Measurements from ENCODE around the gene NUMB. TPM values are rescaled to one million over a fixed set of nuclear protein-coding genes. Genes with fewer than 3 reads are reported as not detected.

Gene NUMB
- total RNA-seq, 1 experiment from 2014 or later: 42.0 TPM

DNA sequence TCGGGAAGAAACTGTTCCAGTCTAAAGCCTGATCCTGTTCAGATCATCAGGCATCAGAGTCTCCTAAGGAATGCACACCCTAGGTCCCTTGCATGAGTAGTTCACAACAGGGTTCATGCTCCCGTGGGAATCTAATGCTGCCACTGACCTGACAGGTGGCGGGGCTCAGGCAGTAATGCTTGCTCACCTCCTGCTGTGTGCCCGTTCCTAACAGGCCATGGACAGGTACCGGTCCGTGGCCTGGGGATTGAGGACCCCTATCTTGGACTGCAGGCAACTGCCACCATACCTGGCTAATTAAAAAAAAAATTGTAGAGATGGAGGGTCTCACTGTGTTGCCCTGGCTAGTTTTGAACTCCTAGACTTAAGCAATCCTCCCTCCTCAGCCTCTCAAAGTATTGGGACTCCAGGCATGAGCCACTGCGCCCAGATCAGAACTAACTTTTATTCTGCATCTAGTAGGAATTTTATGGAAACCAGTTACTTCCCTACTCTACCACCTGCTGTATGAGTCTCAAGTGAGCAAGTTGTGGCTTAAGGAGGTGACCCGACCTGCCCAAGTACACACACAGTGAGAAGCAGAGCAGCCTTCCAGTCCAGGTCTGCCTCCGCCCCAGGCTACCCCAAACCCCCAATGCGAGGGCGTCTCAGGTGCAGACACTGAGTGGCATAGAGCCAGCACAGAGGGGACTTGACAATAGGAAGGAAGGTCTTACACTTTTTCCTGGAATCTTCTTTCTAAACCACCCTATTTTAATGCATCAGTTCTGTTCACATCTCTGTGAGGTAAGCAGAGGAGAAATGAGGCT, 223.6 kb downstream of the NUMB start:
- no peak for ATAC-seq
- no peak for DNase-seq (ENCODE audit: low spot score)
- H3K4me3 Mint-ChIP-seq: peak overlapping the region; percentile 75

DNA sequence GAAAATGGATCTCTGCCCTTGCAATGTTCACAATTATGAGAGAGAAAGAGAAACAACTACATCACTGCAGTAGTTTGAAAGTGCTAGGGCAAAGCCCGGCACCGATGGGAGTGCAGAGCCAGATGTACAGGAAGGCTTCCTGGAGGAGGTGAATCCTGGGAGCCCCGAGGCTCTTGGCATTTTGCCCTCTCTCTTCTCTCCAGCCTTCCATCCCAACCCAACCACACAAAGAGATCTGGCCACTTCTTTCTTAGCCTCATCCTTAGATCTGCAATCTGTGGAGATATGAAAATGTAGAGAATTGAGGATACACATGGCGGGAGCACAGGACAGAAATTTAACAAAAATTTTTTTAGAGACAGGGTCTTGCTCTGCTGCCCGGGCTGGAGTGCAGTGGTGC, 224.3 kb downstream of the NUMB start:
- Mint-ChIP-seq H3K27me3 (ENCODE audit: low read depth) (peaks cover 37% of the 10 kb centered on the region), H3K4me1 (peaks cover 59% of the 10 kb centered on the region), H3K4me3 (no peak overlapping the region), H3K36me3 (no peaks in the 10 kb centered on the region), H3K27ac (no peak overlapping the region), H3K9me3 (no peaks in the 10 kb centered on the region)
- TF ChIP-seq OVOL2 (CRISPR knock-in tag; IDR thresholded peaks at IDR 0.05; ENCODE audit: borderline replicate concordance): no peak
- no peak for TF ChIP-seq PRRX2 (CRISPR knock-in tag; IDR thresholded peaks at IDR 0.05)
- TF ChIP-seq ZNF138 (CRISPR knock-in tag; conservative IDR thresholded peaks at IDR 0.05): no peak
- TF ChIP-seq ZNF317 (CRISPR knock-in tag; IDR thresholded peaks at IDR 0.05; ENCODE audit: borderline replicate concordance, low read depth): no peak
- no peak for TF ChIP-seq HMGA2 (CRISPR knock-in tag; IDR thresholded peaks at IDR 0.05)
- TF ChIP-seq SOX15 (CRISPR knock-in tag; IDR thresholded peaks at IDR 0.05): no peak
- TF ChIP-seq, protein P1, sequence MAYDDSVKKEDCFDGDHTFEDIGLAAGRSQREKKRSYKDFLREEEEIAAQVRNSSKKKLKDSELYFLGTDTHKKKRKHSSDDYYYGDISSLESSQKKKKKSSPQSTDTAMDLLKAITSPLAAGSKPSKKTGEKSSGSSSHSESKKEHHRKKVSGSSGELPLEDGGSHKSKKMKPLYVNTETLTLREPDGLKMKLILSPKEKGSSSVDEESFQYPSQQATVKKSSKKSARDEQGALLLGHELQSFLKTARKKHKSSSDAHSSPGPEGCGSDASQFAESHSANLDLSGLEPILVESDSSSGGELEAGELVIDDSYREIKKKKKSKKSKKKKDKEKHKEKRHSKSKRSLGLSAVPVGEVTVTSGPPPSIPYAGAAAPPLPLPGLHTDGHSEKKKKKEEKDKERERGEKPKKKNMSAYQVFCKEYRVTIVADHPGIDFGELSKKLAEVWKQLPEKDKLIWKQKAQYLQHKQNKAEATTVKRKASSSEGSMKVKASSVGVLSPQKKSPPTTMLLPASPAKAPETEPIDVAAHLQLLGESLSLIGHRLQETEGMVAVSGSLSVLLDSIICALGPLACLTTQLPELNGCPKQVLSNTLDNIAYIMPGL (CRISPR knock-in tag; IDR thresholded peaks at IDR 0.05): no peak
- no peak for DNase-seq (ENCODE audit: low spot score)
- ChIA-PET CTCF (interaction anchor here (1.0 kb wide), 1 partner anchor 61 kb away, joined by 3 read pairs; no protein-coding TSS in a partner anchor), POLR2A (no interaction called here)
- no peak for ATAC-seq

More for the DNA sequence above, 223.6 kb downstream of the NUMB start:
- peak; percentile 92 for TF ChIP-seq ZNF121 (CRISPR knock-in tag; IDR thresholded peaks at IDR 0.05)
- TF ChIP-seq ZNF219 (CRISPR knock-in tag; IDR thresholded peaks at IDR 0.05; ENCODE audit: borderline replicate concordance): no peak
- TF ChIP-seq GTF2I (CRISPR knock-in tag; conservative IDR thresholded peaks at IDR 0.05): peak; percentile 82
- CTCF ChIA-PET: interaction anchor here (1.1 to 1.7 kb wide), 8 partner anchors 12 to 274 kb away, joined by 3 to 10 read pairs (median 5); partner anchors contain the start of gene PSEN1
- peak overlapping the region; percentile 67 for H3K27ac Mint-ChIP-seq
- POLR2A ChIA-PET: no interaction called here
- H3K4me1 Mint-ChIP-seq: peaks cover 64% of the 10 kb centered on the region
- H3K9me3 Mint-ChIP-seq: no peaks in the 10 kb centered on the region
- peaks cover 45% of the 10 kb centered on the region for H3K27me3 Mint-ChIP-seq (ENCODE audit: low read depth)
- no peaks in the 10 kb centered on the region for H3K36me3 Mint-ChIP-seq

- no peak overlapping the region for H3K4me3 Mint-ChIP-seq
- H3K4me1 Mint-ChIP-seq: peaks cover 55% of the 10 kb centered on the region
- H3K36me3 Mint-ChIP-seq: no peaks in the 10 kb centered on the region
- no peaks in the 10 kb centered on the region for H3K9me3 Mint-ChIP-seq
- ATAC-seq (no peak), DNase-seq (ENCODE audit: low spot score) (no peak)
- H3K27me3 Mint-ChIP-seq (ENCODE audit: low read depth): peaks cover 32% of the 10 kb centered on the region
- ChIA-PET POLR2A (interaction anchor here (0.5 to 1.6 kb wide), 2 partner anchors 54 to 224 kb away, joined by 3 to 4 read pairs; partner anchors contain the start of gene NUMB), CTCF (interaction anchor here (1.0 to 3.1 kb wide), 4 partner anchors 10 to 62 kb away, joined by 3 to 29 read pairs (median 10); no protein-coding TSS in a partner anchor)
- H3K27ac Mint-ChIP-seq: no peak overlapping the region
- TF ChIP-seq IRF2 (CRISPR knock-in tag; IDR thresholded peaks at IDR 0.05; ENCODE audit: borderline replicate concordance, low read depth): no peak
- TF ChIP-seq, protein P2, sequence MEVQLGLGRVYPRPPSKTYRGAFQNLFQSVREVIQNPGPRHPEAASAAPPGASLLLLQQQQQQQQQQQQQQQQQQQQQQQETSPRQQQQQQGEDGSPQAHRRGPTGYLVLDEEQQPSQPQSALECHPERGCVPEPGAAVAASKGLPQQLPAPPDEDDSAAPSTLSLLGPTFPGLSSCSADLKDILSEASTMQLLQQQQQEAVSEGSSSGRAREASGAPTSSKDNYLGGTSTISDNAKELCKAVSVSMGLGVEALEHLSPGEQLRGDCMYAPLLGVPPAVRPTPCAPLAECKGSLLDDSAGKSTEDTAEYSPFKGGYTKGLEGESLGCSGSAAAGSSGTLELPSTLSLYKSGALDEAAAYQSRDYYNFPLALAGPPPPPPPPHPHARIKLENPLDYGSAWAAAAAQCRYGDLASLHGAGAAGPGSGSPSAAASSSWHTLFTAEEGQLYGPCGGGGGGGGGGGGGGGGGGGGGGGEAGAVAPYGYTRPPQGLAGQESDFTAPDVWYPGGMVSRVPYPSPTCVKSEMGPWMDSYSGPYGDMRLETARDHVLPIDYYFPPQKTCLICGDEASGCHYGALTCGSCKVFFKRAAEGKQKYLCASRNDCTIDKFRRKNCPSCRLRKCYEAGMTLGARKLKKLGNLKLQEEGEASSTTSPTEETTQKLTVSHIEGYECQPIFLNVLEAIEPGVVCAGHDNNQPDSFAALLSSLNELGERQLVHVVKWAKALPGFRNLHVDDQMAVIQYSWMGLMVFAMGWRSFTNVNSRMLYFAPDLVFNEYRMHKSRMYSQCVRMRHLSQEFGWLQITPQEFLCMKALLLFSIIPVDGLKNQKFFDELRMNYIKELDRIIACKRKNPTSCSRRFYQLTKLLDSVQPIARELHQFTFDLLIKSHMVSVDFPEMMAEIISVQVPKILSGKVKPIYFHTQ (CRISPR knock-in tag; IDR thresholded peaks at IDR 0.05): no peak
- TF ChIP-seq, protein P3, sequence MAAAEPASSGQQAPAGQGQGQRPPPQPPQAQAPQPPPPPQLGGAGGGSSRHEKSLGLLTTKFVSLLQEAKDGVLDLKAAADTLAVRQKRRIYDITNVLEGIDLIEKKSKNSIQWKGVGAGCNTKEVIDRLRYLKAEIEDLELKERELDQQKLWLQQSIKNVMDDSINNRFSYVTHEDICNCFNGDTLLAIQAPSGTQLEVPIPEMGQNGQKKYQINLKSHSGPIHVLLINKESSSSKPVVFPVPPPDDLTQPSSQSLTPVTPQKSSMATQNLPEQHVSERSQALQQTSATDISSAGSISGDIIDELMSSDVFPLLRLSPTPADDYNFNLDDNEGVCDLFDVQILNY (CRISPR knock-in tag; IDR thresholded peaks at IDR 0.05): no peak
- no peak for TF ChIP-seq ZNF263 (CRISPR knock-in tag; IDR thresholded peaks at IDR 0.05; ENCODE audit: low read depth)
- TF ChIP-seq ELF4 (CRISPR knock-in tag; IDR thresholded peaks at IDR 0.05; ENCODE audit: low read depth): no peak
- TF ChIP-seq RELA (CRISPR knock-in tag; IDR thresholded peaks at IDR 0.05; ENCODE audit: borderline replicate concordance): no peak
- TF ChIP-seq ERG (CRISPR knock-in tag; IDR thresholded peaks at IDR 0.05): no peak
- TF ChIP-seq TP53 (CRISPR knock-in tag; IDR thresholded peaks at IDR 0.05): no peak
- TF ChIP-seq GRHL2 (CRISPR knock-in tag; IDR thresholded peaks at IDR 0.05; ENCODE audit: insufficient replicate concordance, severe bottlenecking): no peak
- no peak for TF ChIP-seq ZBTB43 (CRISPR knock-in tag; IDR thresholded peaks at IDR 0.05)
- no peak for TF ChIP-seq TEAD4 (CRISPR knock-in tag; IDR thresholded peaks at IDR 0.05)
- TF ChIP-seq, protein P4, sequence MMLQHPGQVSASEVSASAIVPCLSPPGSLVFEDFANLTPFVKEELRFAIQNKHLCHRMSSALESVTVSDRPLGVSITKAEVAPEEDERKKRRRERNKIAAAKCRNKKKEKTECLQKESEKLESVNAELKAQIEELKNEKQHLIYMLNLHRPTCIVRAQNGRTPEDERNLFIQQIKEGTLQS (CRISPR knock-in tag; conservative IDR thresholded peaks at IDR 0.05): no peak
- no peak for TF ChIP-seq ZNF317 (CRISPR knock-in tag; IDR thresholded peaks at IDR 0.05; ENCODE audit: borderline replicate concordance, low read depth)
- no peak for TF ChIP-seq ZNF219 (CRISPR knock-in tag; IDR thresholded peaks at IDR 0.05; ENCODE audit: borderline replicate concordance)
- no peak for TF ChIP-seq KAT7 (CRISPR knock-in tag; IDR thresholded peaks at IDR 0.05; ENCODE audit: borderline replicate concordance)
These were observed 224.8 kb downstream of the NUMB start for GRCh38 chr14:73233564-73233963.

All from WTC11 (cell line).